Neuronal stem cell (in vitro differentiated cells): ENCODE results near the gene ABHD16B.

Source experiments
- DNase-seq: peaks from one replicate; pipeline ENCODE4 v3.0.0-alpha.2; 2013; ENCODE audit warnings: low spot score
- H2AFZ ChIP-seq: one replicate; pipeline ENCODE4 v1.6.1; 2013; ENCODE audit warnings: mild to moderate bottlenecking, low read length, inconsistent platforms
- H2AK5ac ChIP-seq: 2 replicates; pipeline ENCODE4 v1.6.1; 2013; ENCODE audit warnings: low read depth, mild to moderate bottlenecking, inconsistent platforms, low read length, moderate library complexity, mixed read lengths
- H2BK120ac ChIP-seq: 2 replicates; pipeline ENCODE4 v1.6.1; 2013; ENCODE audit warnings: low read depth, mild to moderate bottlenecking, inconsistent platforms, low read length, moderate library complexity, mixed read lengths
- H2BK12ac ChIP-seq: one replicate; pipeline ENCODE4 v1.6.1; 2013; ENCODE audit warnings: low read length, inconsistent platforms
- H2BK15ac ChIP-seq: 2 replicates; pipeline ENCODE4 v1.6.1; 2013; ENCODE audit warnings: mild to moderate bottlenecking, low read length, inconsistent platforms, mixed read lengths
- H2BK5ac ChIP-seq: one replicate; pipeline ENCODE4 v1.6.1; 2013; ENCODE audit warnings: inconsistent platforms, mild to moderate bottlenecking, low read length, moderate library complexity
- H3K14ac ChIP-seq: one replicate; pipeline ENCODE4 v1.6.1; 2013; ENCODE audit warnings: low read length, inconsistent platforms
- H3K18ac ChIP-seq: 2 replicates; pipeline ENCODE4 v1.6.1; 2013; ENCODE audit warnings: low read length, inconsistent platforms
- H3K23ac ChIP-seq: 2 replicates; pipeline ENCODE4 v1.6.1; 2013; ENCODE audit warnings: low read depth, mild to moderate bottlenecking, mixed read lengths, low read length, inconsistent platforms; ENCODE audit not compliant: poor library complexity
- H3K27ac ChIP-seq: replicated peaks from 3 replicates; pipeline ENCODE4 v1.5.1; 2013; ENCODE audit warnings: low read length, inconsistent platforms
- H3K27me3 ChIP-seq, 3 experiments: 2 replicates each; pipeline ENCODE4 v1.6.1; 2013; ENCODE audit warnings: low read length in 3 of 3, mild to moderate bottlenecking in 2 of 3, inconsistent platforms in 1 of 3, low read depth in 1 of 3, mixed read lengths in 1 of 3, moderate library complexity in 1 of 3; ENCODE audit not compliant: control insufficient read depth in 3 of 3, insufficient read depth in 3 of 3
- H3K36me3 ChIP-seq, 2 donors: replicated peaks in 1 of 2; 2 replicates each; pipeline ENCODE4 v1.6.1; 2013; ENCODE audit warnings: low read length in 2 of 2; ENCODE audit not compliant: control insufficient read depth in 2 of 2, insufficient read depth in 2 of 2
- H3K4ac ChIP-seq: 2 replicates; pipeline ENCODE4 v1.6.1; 2013; ENCODE audit warnings: inconsistent platforms, mild to moderate bottlenecking, low read length, moderate library complexity
- H3K4me1 ChIP-seq, 2 donors: 1 replicate in 1 of 2; 2 replicates in 1 of 2; pipeline ENCODE4 v1.6.1; 2013; ENCODE audit warnings: low read length in 2 of 2, low read depth in 1 of 2; ENCODE audit not compliant: control insufficient read depth in 2 of 2, insufficient read depth in 1 of 2
- H3K4me2 ChIP-seq: one replicate; pipeline ENCODE4 v1.6.1; 2013; ENCODE audit warnings: mild to moderate bottlenecking, low read length, inconsistent platforms; ENCODE audit not compliant: insufficient read depth, poor library complexity, severe bottlenecking
- H3K4me3 ChIP-seq, 2 donors: 2 replicates each; pipeline ENCODE4 v1.5.1; 2013; ENCODE audit warnings: low read length in 2 of 2, mild to moderate bottlenecking in 2 of 2, inconsistent platforms in 1 of 2, moderate library complexity in 1 of 2
- H3K79me1 ChIP-seq: one replicate; pipeline ENCODE4 v1.6.1; 2013; ENCODE audit warnings: low read depth, mild to moderate bottlenecking, inconsistent platforms, low read length, moderate library complexity
- H3K9ac ChIP-seq: one replicate; pipeline ENCODE4 v1.6.1; 2013; ENCODE audit warnings: mild to moderate bottlenecking, low read depth, low read length, inconsistent platforms; ENCODE audit not compliant: poor library complexity
- H3K9me3 ChIP-seq, 2 donors: replicated peaks in 1 of 2; 2 replicates each; pipeline versions ENCODE3 to v1.6.1; 2013; ENCODE audit warnings: low read length in 2 of 2, mild to moderate bottlenecking in 2 of 2, inconsistent platforms in 1 of 2, low read depth in 1 of 2, mixed read lengths in 1 of 2, moderate library complexity in 1 of 2; ENCODE audit not compliant: control insufficient read depth in 2 of 2, insufficient read depth in 1 of 2
- H4K8ac ChIP-seq: one replicate; pipeline ENCODE4 v1.6.1; 2013; ENCODE audit warnings: low read depth, mild to moderate bottlenecking, inconsistent platforms, low read length, moderate library complexity
- H4K91ac ChIP-seq: one replicate; pipeline ENCODE4 v1.6.1; 2013; ENCODE audit warnings: low read length, low read depth, mild to moderate bottlenecking, inconsistent platforms; ENCODE audit not compliant: poor library complexity
- WGBS, 2 donors: extraction: QIAGEN DNeasy Blood & Tissue Kit; methylation state at CpG; one replicate each; pipeline ENCODE4 v1.1.7; 2013; ENCODE audit warnings: missing lambda C conversion rate in 2 of 2, mixed read lengths in 1 of 2; ENCODE audit not compliant: insufficient read length in 2 of 2, insufficient replicate concordance in 1 of 2; ENCODE audit errors: extremely low coverage in 2 of 2; 5-methylcytosine and 5-hydroxymethylcytosine counted together

ABHD16B gene

GRCh38 chr20:63890201-63890576 is 28.9 kb downstream of the ABHD16B start:
- Histone ChIP-seq H2BK15ac (no peak overlapping the region), H2AK5ac (no peak overlapping the region), H4K91ac (no peak overlapping the region), H3K9me3 (no peaks in the 10 kb centered on the region), H3K4ac (no peak overlapping the region), H2BK12ac (no peak overlapping the region), H3K9ac (no peak overlapping the region), H3K4me1 (peaks cover 3 to 6% of the 10 kb centered on the region in 2 donors), H3K79me1 (peaks cover 2% of the 10 kb centered on the region), H3K36me3 (peaks cover 29 to 59% of the 10 kb centered on the region in 2 donors), H2BK5ac (peak overlapping the region; percentile 45), H3K18ac (no peak overlapping the region), H3K4me2 (no peak overlapping the region), H4K8ac (no peak overlapping the region), H3K14ac (no peak overlapping the region), H3K27me3 (no peaks in the 10 kb centered on the region), H2AFZ (no peak overlapping the region), H2BK120ac (no peak overlapping the region), H3K27ac (no peak overlapping the region), H3K23ac (no peak overlapping the region), H3K4me3 (no peak overlapping the region)
- DNase-seq, result no peak
- WGBS, 2 donors, result no CpG with 5 or more reads among the region's 7 CpGs

- Histone ChIP-seq H3K14ac (no peak overlapping the region), H3K27ac (no peak overlapping the region)
These were observed 29.3 kb downstream of the ABHD16B start for GRCh38 chr20:63890616-63891015.

GRCh38 chr20:63891061-63892002 is 30.0 kb downstream of the ABHD16B start:
- Histone ChIP-seq H3K9ac (no peak overlapping the region), H3K27ac (no peak overlapping the region), H2BK5ac (no peak overlapping the region), H3K36me3 (peaks cover 24 to 51% of the 10 kb centered on the region in 2 donors), H3K79me1 (peaks cover 2% of the 10 kb centered on the region), H3K4me1 (peaks cover 3 to 8% of the 10 kb centered on the region in 2 donors), H2BK12ac (no peak overlapping the region), H4K8ac (no peak overlapping the region), H3K14ac (no peak overlapping the region), H3K9me3 (no peaks in the 10 kb centered on the region), H3K4me3 (peak overlapping the region in 1 of 2 donors; percentile 12), H3K27me3 (no peaks in the 10 kb centered on the region), H3K18ac (no peak overlapping the region), H3K23ac (peak overlapping the region; percentile 67), H3K4me2 (no peak overlapping the region), H4K91ac (no peak overlapping the region), H3K4ac (no peak overlapping the region), H2AK5ac (no peak overlapping the region), H2BK15ac (no peak overlapping the region), H2AFZ (no peak overlapping the region), H2BK120ac (no peak overlapping the region)
- no peak for DNase-seq
- no CpG with 5 or more reads among the region's 29 CpGs for WGBS, 2 donors

More at GRCh38 chr20:63890616-63891015, 29.3 kb downstream of the ABHD16B start:
- Histone ChIP-seq H3K4me3 (peak overlapping the region in 1 of 2 donors; percentile 12), H2AK5ac (no peak overlapping the region), H3K27me3 (no peaks in the 10 kb centered on the region), H2AFZ (no peak overlapping the region), H4K8ac (no peak overlapping the region), H3K36me3 (peaks cover 24 to 55% of the 10 kb centered on the region in 2 donors), H2BK120ac (no peak overlapping the region), H2BK5ac (no peak overlapping the region), H3K9me3 (no peaks in the 10 kb centered on the region), H3K4me2 (no peak overlapping the region), H4K91ac (no peak overlapping the region), H3K79me1 (peaks cover 2% of the 10 kb centered on the region), H3K4me1 (peaks cover 3 to 6% of the 10 kb centered on the region in 2 donors), H3K23ac (no peak overlapping the region), H3K18ac (no peak overlapping the region), H2BK15ac (no peak overlapping the region), H3K4ac (no peak overlapping the region), H2BK12ac (no peak overlapping the region), H3K9ac (no peak overlapping the region)
- no peak for DNase-seq
- WGBS, 2 donors, result no CpG with 5 or more reads among the region's 7 CpGs

GRCh38 chr20:63892402-63892801 is 31.1 kb downstream of the ABHD16B start:
- no peak overlapping the region for H3K23ac ChIP-seq
- H3K36me3 ChIP-seq, result peaks cover 23 to 45% of the 10 kb centered on the region in 2 donors
- H3K4ac ChIP-seq, result no peak overlapping the region
- no CpG with 5 or more reads among the region's 7 CpGs for WGBS, 2 donors
- H3K27ac ChIP-seq, result no peak overlapping the region
- no peaks in the 10 kb centered on the region for H3K9me3 ChIP-seq
- DNase-seq, result no peak
- H2AFZ ChIP-seq, result no peak overlapping the region
- H3K9ac ChIP-seq, result no peak overlapping the region
- no peak overlapping the region for H2BK12ac ChIP-seq
- no peak overlapping the region for H3K4me3 ChIP-seq
- no peaks in the 10 kb centered on the region for H3K27me3 ChIP-seq
- H4K8ac ChIP-seq, result no peak overlapping the region
- peaks cover 9 to 12% of the 10 kb centered on the region in 2 donors for H3K4me1 ChIP-seq
- peaks cover 4% of the 10 kb centered on the region for H3K79me1 ChIP-seq
- no peak overlapping the region for H2BK15ac ChIP-seq
- H2BK5ac ChIP-seq, result no peak overlapping the region
- no peak overlapping the region for H3K4me2 ChIP-seq
- no peak overlapping the region for H3K14ac ChIP-seq
- H2AK5ac ChIP-seq, result no peak overlapping the region
- no peak overlapping the region for H4K91ac ChIP-seq
- no peak overlapping the region for H3K18ac ChIP-seq
- H2BK120ac ChIP-seq, result no peak overlapping the region
